ENCODE results near the gene TIMM10.

The TIMM10 gene

GRCh38 chr11:57498540-57498939 lies 32.0 kb downstream of the TIMM10 start:
- no peak overlapping the region for H3K4me3 ChIP-seq (ENCODE audit: low read depth in 1 of 5, low read length in 5 of 5)
- H3K9ac ChIP-seq (ENCODE audit: low read length in 5 of 5): peak overlapping the region in 2 of 5 donors; percentile 5 to 48
- peaks cover 0 to 26% (median 13%) of the 10 kb centered on the region in 5 donors for H3K36me3 ChIP-seq (ENCODE audit: control insufficient read depth in 5 of 5, insufficient read depth in 5 of 5, low read length in 5 of 5)
- H3K27me3 ChIP-seq (ENCODE audit: control insufficient read depth in 5 of 5, insufficient read depth in 4 of 5, low read length in 5 of 5): no peaks in the 10 kb centered on the region
- H3K9me3 ChIP-seq (ENCODE audit: control insufficient read depth in 5 of 5, low read length in 5 of 5): no peaks in the 10 kb centered on the region
- H3K27ac ChIP-seq (ENCODE audit: low read depth, low read length): no peak overlapping the region
- H3K4me1 ChIP-seq (ENCODE audit: control insufficient read depth in 5 of 5, insufficient read depth in 5 of 5, low read length in 5 of 5): peaks cover 3 to 38% (median 26%) of the 10 kb centered on the region in 5 donors

GRCh38 chr11:57497303-57498247 lies 33.0 kb downstream of the TIMM10 start:
- no peak overlapping the region for H3K4me3 ChIP-seq (ENCODE audit: low read depth in 1 of 5, low read length in 5 of 5)
- H3K27ac ChIP-seq (ENCODE audit: low read depth, low read length): no peak overlapping the region
- H3K9ac ChIP-seq (ENCODE audit: low read length in 5 of 5): no peak overlapping the region
- H3K36me3 ChIP-seq (ENCODE audit: control insufficient read depth in 5 of 5, insufficient read depth in 5 of 5, low read length in 5 of 5): peaks cover 0 to 26% (median 13%) of the 10 kb centered on the region in 5 donors
- peaks cover 3 to 41% (median 26%) of the 10 kb centered on the region in 5 donors for H3K4me1 ChIP-seq (ENCODE audit: control insufficient read depth in 5 of 5, insufficient read depth in 5 of 5, low read length in 5 of 5)
- H3K27me3 ChIP-seq (ENCODE audit: control insufficient read depth in 5 of 5, insufficient read depth in 4 of 5, low read length in 5 of 5): no peaks in the 10 kb centered on the region
- no peaks in the 10 kb centered on the region for H3K9me3 ChIP-seq (ENCODE audit: control insufficient read depth in 5 of 5, low read length in 5 of 5)

DNA sequence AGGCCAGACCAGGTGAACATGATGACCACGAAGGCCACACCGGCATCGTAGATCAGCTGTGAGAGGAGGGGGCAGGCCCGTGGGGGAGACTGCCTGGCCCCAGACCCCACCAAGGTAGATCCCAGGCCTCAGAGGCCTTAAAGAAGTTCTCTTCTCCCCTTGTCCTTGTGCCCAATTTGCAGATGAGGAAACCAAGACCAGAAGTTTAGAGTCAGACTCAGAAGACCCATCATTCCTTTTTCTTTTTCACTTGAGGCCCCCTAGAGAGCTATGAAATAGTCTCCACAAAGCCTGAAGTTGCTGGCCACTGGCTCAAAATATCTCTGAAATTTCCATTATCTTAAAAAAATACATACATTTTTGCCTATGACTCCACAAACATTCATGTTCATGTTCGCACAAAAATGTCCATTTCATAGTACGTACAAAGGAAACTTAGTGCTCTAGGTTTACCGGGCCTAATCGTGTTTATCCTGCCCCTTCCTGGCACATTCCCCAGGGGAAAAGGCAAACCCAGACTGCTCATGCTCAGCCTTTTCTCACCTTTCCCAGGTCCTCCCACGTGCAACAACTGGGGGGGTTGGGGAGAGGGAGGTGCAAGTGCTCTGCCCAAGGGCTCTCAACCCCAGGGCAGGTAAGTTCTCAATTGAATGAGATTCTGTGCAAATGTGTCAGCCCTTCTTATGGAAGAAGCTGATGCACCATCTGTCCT lies 34.3 kb downstream of the TIMM10 start:
- Histone ChIP-seq H3K9ac (ENCODE audit: low read length in 5 of 5) (no peak overlapping the region), H3K9me3 (ENCODE audit: control insufficient read depth in 5 of 5, low read length in 5 of 5) (no peaks in the 10 kb centered on the region), H3K4me3 (ENCODE audit: low read depth in 1 of 5, low read length in 5 of 5) (no peak overlapping the region), H3K27ac (ENCODE audit: low read depth, low read length) (no peak overlapping the region), H3K36me3 (ENCODE audit: control insufficient read depth in 5 of 5, insufficient read depth in 5 of 5, low read length in 5 of 5) (peaks cover 0 to 26% (median 15%) of the 10 kb centered on the region in 5 donors), H3K27me3 (ENCODE audit: control insufficient read depth in 5 of 5, insufficient read depth in 4 of 5, low read length in 5 of 5) (no peaks in the 10 kb centered on the region), H3K4me1 (ENCODE audit: control insufficient read depth in 5 of 5, insufficient read depth in 5 of 5, low read length in 5 of 5) (peaks cover 3 to 31% (median 25%) of the 10 kb centered on the region in 5 donors)

DNA sequence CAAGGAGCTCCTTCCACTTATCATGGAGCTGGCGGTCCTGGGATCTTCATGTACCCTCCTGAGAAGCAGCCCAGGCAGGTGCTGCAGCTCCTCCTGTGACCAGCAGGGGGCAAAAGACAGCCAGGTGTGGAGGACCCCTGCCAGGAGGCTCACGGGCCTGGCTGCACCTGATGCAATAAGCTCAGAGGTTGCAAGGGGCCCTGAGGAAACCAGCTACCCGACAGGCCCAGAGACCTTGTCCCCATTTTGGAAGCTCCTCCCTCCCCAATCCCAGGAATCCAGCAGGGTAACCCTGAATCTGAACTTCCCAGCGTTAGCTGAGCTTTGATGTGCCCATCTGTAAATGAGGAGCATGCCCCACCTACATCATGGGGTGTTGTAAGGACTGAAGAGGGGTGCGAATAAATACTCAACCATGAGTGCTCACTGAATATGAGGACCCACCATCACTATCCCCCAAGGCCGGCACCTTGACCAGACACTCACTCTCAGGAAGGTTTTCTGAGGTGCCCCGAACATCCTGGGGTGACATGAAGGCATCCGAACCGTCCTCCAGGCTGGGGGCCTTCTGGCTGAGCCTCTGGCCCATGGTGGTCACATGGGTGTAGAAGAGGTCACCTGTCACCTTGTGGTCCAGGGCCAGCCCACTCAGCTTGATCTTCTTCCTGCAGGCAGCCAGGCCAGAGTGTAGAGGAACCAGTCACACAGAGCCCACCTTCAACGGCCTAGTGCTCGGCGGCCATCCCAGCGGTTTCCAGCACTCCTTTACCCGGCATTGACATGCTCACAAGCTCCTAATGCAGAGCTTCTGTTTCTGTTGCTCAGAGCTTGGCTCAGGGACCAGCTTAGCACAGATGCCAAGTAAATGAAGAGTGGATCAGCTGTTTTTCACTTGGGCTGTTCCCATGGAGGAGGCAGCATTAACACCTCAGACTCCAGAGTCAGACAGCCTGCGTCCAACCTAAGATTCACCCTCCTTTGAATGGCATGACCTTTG lies 36.7 kb downstream of the TIMM10 start:
- H3K36me3 ChIP-seq (ENCODE audit: control insufficient read depth in 5 of 5, insufficient read depth in 5 of 5, low read length in 5 of 5): peaks cover 0 to 43% (median 30%) of the 10 kb centered on the region in 5 donors
- no peak overlapping the region for H3K9ac ChIP-seq (ENCODE audit: low read length in 5 of 5)
- H3K27ac ChIP-seq (ENCODE audit: low read depth, low read length): no peak overlapping the region
- H3K4me3 ChIP-seq (ENCODE audit: low read depth in 1 of 5, low read length in 5 of 5): peak overlapping the region in 1 of 5 donors; percentile 17
- no peaks in the 10 kb centered on the region for H3K27me3 ChIP-seq (ENCODE audit: control insufficient read depth in 5 of 5, insufficient read depth in 4 of 5, low read length in 5 of 5)
- H3K4me1 ChIP-seq (ENCODE audit: control insufficient read depth in 5 of 5, insufficient read depth in 5 of 5, low read length in 5 of 5): peaks cover 2 to 17% (median 10%) of the 10 kb centered on the region in 5 donors
- no peaks in the 10 kb centered on the region for H3K9me3 ChIP-seq (ENCODE audit: control insufficient read depth in 5 of 5, low read length in 5 of 5)

GRCh38 chr11:57491371-57492061 lies 39.0 kb downstream of the TIMM10 start:
- H3K4me3 ChIP-seq (ENCODE audit: low read depth in 1 of 5, low read length in 5 of 5): no peak overlapping the region
- no peak overlapping the region for H3K9ac ChIP-seq (ENCODE audit: low read length in 5 of 5)
- H3K36me3 ChIP-seq (ENCODE audit: control insufficient read depth in 5 of 5, insufficient read depth in 5 of 5, low read length in 5 of 5): peaks cover 0 to 58% (median 50%) of the 10 kb centered on the region in 5 donors
- no peaks in the 10 kb centered on the region for H3K9me3 ChIP-seq (ENCODE audit: control insufficient read depth in 5 of 5, low read length in 5 of 5)
- H3K27me3 ChIP-seq (ENCODE audit: control insufficient read depth in 5 of 5, insufficient read depth in 4 of 5, low read length in 5 of 5): no peaks in the 10 kb centered on the region
- peaks cover 2 to 11% (median 7%) of the 10 kb centered on the region in 5 donors for H3K4me1 ChIP-seq (ENCODE audit: control insufficient read depth in 5 of 5, insufficient read depth in 5 of 5, low read length in 5 of 5)
- no peak overlapping the region for H3K27ac ChIP-seq (ENCODE audit: low read depth, low read length)

DNA sequence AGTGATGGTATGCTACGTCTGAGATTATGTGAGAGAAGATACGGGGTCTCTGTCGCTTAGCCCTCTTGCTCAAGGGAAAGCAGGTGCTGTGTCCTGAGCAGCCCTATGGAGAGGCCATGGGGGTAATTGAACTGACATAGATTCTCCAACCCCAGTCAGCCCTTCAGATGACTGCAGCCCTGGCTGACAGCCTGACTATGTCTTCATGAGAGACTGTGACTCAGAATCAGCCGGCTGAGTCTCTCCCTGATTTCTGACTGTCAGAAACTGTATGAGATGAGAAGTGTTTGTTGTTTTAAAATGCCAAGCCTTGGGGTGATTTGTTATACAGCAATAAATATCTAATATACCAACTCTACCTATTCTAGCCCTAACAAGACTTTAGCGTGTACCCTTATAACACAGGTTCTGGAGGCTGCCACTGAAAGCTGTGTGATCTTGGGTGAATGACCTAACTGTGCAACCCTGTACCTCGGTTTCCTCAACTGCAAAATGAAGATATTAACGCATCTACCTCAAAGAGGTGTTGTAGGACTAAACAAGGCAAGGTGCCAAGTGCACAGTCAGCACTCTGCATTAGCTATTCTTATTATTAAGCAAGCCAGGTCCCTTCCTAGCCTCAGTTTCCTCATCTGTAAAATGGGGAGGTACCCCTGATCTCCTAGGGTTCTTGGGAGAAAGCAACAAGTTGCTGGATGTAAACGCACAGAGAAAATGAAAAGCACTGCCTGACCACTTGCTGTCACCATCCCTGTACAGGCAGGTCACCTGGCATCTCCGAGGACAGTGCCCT lies 39.9 kb downstream of the TIMM10 start:
- peaks cover 0 to 58% (median 49%) of the 10 kb centered on the region in 5 donors for H3K36me3 ChIP-seq (ENCODE audit: control insufficient read depth in 5 of 5, insufficient read depth in 5 of 5, low read length in 5 of 5)
- peaks cover 2 to 11% (median 7%) of the 10 kb centered on the region in 5 donors for H3K4me1 ChIP-seq (ENCODE audit: control insufficient read depth in 5 of 5, insufficient read depth in 5 of 5, low read length in 5 of 5)
- H3K9me3 ChIP-seq (ENCODE audit: control insufficient read depth in 5 of 5, low read length in 5 of 5): no peaks in the 10 kb centered on the region
- no peaks in the 10 kb centered on the region for H3K27me3 ChIP-seq (ENCODE audit: control insufficient read depth in 5 of 5, insufficient read depth in 4 of 5, low read length in 5 of 5)
- H3K4me3 ChIP-seq (ENCODE audit: low read depth in 1 of 5, low read length in 5 of 5): no peak overlapping the region
- H3K27ac ChIP-seq (ENCODE audit: low read depth, low read length): no peak overlapping the region
- no peak overlapping the region for H3K9ac ChIP-seq (ENCODE audit: low read length in 5 of 5)

DNA sequence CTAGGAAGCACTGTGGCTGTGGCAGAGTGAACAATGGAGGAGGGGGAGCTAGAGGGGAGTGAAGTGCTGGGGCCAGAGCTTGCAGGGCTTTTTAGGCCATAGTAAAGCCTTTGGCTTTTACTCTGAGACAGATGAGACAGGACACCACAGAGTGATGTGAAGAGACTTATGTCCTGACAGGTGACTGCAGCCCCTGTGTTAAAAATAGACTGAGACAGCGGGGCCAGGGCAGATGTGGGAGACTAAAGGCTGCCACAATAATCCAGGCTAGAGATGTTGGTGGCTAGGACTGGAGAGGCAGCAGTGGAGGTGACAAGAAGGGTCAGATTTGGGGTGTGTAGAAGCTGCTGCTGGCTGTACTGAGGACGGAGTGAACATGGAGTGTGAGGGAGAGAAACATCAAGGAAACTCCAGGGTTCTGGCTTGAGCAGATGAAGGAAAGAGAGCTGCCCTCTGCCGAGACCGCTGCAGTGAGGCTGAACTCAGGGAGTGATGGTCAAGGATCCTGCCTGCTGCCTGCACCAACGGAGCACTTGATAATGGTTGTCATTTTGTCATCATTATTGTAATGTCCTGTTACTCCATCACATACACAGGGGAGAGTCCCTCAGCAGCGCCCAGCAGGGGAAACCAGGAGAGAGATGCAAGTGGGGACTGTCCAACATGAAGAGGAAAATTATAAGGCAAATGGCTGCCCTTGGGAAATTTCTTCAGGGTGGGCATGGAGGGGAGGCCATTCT lies 42.5 kb downstream of the TIMM10 start:
- no peak overlapping the region for H3K4me3 ChIP-seq (ENCODE audit: low read depth in 1 of 5, low read length in 5 of 5)
- no peak overlapping the region for H3K9ac ChIP-seq (ENCODE audit: low read length in 5 of 5)
- no peaks in the 10 kb centered on the region for H3K9me3 ChIP-seq (ENCODE audit: control insufficient read depth in 5 of 5, low read length in 5 of 5)
- no peak overlapping the region for H3K27ac ChIP-seq (ENCODE audit: low read depth, low read length)
- peaks cover 0 to 64% (median 59%) of the 10 kb centered on the region in 5 donors for H3K36me3 ChIP-seq (ENCODE audit: control insufficient read depth in 5 of 5, insufficient read depth in 5 of 5, low read length in 5 of 5)
- peaks cover 2 to 9% (median 7%) of the 10 kb centered on the region in 5 donors for H3K4me1 ChIP-seq (ENCODE audit: control insufficient read depth in 5 of 5, insufficient read depth in 5 of 5, low read length in 5 of 5)
- H3K27me3 ChIP-seq (ENCODE audit: control insufficient read depth in 5 of 5, insufficient read depth in 4 of 5, low read length in 5 of 5): peaks cover 0 to 6% (median 3%) of the 10 kb centered on the region in 5 donors

DNA sequence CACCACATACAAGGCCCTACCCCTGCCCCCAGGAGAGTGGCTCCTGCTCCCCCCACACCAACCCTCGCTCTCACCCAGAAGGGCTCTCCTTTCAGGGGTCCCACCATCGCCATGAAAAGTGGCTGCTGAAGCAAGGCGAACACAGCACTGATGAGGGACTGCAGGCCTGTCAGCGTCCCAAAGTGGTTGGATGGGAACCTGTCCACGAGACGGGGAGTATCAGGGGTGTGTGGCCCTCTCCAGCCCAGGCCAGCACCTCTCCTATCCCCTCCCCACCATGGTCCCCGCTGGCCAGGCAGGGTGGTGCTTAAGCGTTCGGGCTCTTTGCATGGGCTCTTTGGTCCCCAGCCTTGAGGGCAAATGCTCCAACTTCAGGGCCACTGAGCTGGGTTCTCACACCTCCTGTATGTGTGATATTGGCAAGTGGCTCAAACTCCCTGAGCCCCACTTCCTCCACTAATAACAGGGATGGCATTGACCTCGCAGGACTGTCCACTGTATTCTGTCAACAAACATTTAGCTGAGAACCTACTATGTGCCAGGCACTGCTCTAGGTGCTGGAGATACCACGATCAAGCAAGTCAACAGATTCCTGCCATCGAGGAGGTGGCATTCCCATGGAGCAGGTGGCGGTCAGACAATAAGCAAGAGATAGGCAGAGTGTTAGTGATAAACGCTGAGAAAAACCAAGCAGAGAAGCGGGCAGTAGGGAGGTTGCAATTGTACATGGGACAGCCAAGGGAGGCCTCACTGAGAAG lies 43.4 kb downstream of the TIMM10 start:
- no peaks in the 10 kb centered on the region for H3K9me3 ChIP-seq (ENCODE audit: control insufficient read depth in 5 of 5, low read length in 5 of 5)
- H3K9ac ChIP-seq (ENCODE audit: low read length in 5 of 5): no peak overlapping the region
- H3K27me3 ChIP-seq (ENCODE audit: control insufficient read depth in 5 of 5, insufficient read depth in 4 of 5, low read length in 5 of 5): peaks cover under 1 to 13% (median 5%) of the 10 kb centered on the region in 5 donors
- no peak overlapping the region for H3K27ac ChIP-seq (ENCODE audit: low read depth, low read length)
- H3K4me3 ChIP-seq (ENCODE audit: low read depth in 1 of 5, low read length in 5 of 5): no peak overlapping the region
- H3K36me3 ChIP-seq (ENCODE audit: control insufficient read depth in 5 of 5, insufficient read depth in 5 of 5, low read length in 5 of 5): peaks cover 0 to 64% (median 59%) of the 10 kb centered on the region in 5 donors
- peaks cover 2 to 18% (median 14%) of the 10 kb centered on the region in 5 donors for H3K4me1 ChIP-seq (ENCODE audit: control insufficient read depth in 5 of 5, insufficient read depth in 5 of 5, low read length in 5 of 5)
